Measurements from ENCODE around the gene STAMBPL1. TPM values are rescaled to one million over a fixed set of nuclear protein-coding genes. Genes with fewer than 3 reads are reported as not detected.

The STAMBPL1 gene
- total and polyA plus RNA-seq, 2 donors (not counting 3 experiments of a cell fraction or from before 2014, with no cell fraction given) = 0.70 to 1.8 TPM

DNA sequence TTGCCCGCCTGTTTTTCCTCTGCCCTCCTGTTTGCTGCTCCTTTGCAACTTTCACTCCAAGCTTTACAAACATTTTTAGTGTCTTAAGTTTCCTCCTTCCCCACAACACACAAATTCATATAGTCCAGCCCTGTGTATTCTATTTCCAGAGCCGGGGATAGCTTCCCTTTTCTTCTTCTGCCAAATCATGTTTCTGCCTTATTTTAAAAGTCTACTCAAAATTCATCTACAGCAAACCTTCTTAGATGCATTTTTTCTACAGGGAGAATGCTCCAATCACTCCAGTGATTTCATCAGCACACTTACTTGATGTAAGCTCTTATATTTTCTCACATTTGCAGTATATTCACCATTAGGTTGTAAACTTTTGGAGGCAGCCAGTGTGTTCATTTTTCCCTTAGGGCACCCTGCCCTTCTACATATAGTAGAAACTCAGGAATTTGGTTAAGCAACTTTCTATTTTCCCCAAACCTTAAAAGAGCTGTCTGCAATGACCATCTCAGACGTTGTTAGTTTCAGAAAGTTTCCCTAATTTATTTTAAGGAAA lies 84.9 kb downstream of the STAMBPL1 start:
- H2AFZ ChIP-seq (ENCODE audit: low read depth, low read length) = no peak overlapping the region
- no peaks in the 10 kb centered on the region for H3K9me3 ChIP-seq (replicated peaks; ENCODE audit: control insufficient read depth, insufficient read depth, low read length)
- CTCF ChIA-PET = interaction anchor here (1.0 to 1.7 kb wide), 3 partner anchors 22 to 400 kb away, joined by 3 to 7 read pairs (median 3); no protein-coding TSS in a partner anchor
- no peaks in the 10 kb centered on the region for H4K20me1 ChIP-seq (replicated peaks; ENCODE audit: control insufficient read depth, extremely low read depth, insufficient read depth, low read length)
- no peaks in the 10 kb centered on the region for H3K4me1 ChIP-seq (ENCODE audit: control insufficient read depth, extremely low read depth, insufficient read depth, low read length)
- no peak for FAIRE-seq
- TF ChIP-seq, protein P1, sequence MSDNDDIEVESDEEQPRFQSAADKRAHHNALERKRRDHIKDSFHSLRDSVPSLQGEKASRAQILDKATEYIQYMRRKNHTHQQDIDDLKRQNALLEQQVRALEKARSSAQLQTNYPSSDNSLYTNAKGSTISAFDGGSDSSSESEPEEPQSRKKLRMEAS (IDR thresholded peaks at IDR 0.05; ENCODE audit: insufficient read depth, insufficient read length) = no peak
- TF ChIP-seq POLR2A (IDR thresholded peaks at IDR 0.05; ENCODE audit: low read depth, low read length) = no peak
- TF ChIP-seq, protein P2, sequence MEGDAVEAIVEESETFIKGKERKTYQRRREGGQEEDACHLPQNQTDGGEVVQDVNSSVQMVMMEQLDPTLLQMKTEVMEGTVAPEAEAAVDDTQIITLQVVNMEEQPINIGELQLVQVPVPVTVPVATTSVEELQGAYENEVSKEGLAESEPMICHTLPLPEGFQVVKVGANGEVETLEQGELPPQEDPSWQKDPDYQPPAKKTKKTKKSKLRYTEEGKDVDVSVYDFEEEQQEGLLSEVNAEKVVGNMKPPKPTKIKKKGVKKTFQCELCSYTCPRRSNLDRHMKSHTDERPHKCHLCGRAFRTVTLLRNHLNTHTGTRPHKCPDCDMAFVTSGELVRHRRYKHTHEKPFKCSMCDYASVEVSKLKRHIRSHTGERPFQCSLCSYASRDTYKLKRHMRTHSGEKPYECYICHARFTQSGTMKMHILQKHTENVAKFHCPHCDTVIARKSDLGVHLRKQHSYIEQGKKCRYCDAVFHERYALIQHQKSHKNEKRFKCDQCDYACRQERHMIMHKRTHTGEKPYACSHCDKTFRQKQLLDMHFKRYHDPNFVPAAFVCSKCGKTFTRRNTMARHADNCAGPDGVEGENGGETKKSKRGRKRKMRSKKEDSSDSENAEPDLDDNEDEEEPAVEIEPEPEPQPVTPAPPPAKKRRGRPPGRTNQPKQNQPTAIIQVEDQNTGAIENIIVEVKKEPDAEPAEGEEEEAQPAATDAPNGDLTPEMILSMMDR (IDR thresholded peaks at IDR 0.05; ENCODE audit: extremely low read depth in 1 of 2, insufficient read depth in 1 of 2, low read depth in 1 of 2, low read length in 2 of 2) = no peak
- no peak for TF ChIP-seq FOS (IDR thresholded peaks at IDR 0.05; ENCODE audit: borderline replicate concordance, insufficient read depth, low read length)
- TF ChIP-seq MYC (IDR thresholded peaks at IDR 0.05; ENCODE audit: low read depth, low read length) = no peak
- no peak for TF ChIP-seq POLR2AphosphoS5 (IDR thresholded peaks at IDR 0.05; ENCODE audit: insufficient read depth, low read depth, low read length)
- no peak for TF ChIP-seq JUN (IDR thresholded peaks at IDR 0.05; ENCODE audit: borderline replicate concordance, insufficient read depth, insufficient read length, low read depth)
- no peak for TF ChIP-seq GATA2 (IDR thresholded peaks at IDR 0.05; ENCODE audit: insufficient read depth, insufficient read length, low read depth, low read length)
- TF ChIP-seq EZH2 (IDR thresholded peaks at IDR 0.05; ENCODE audit: borderline replicate concordance, low read depth, low read length, severe bottlenecking) = no peak
- H3K9ac ChIP-seq (replicated peaks; ENCODE audit: extremely low read depth, insufficient read depth, low read length) = no peak overlapping the region
- no TSS peak for BruUV-seq (replicated peaks)
- POLR2A ChIA-PET = no interaction called here
- intact Hi-C loops (cut with micrococcal nuclease) = no loop called here
- DNase-seq (ENCODE audit: low read depth, low spot score) = no peak
- no peaks in the 10 kb centered on the region for H3K36me3 ChIP-seq (ENCODE audit: control insufficient read depth in 2 of 2, extremely low read depth in 1 of 2, insufficient read depth in 2 of 2, low read length in 2 of 2)
- H3K27me3 ChIP-seq (ENCODE audit: control insufficient read depth in 2 of 2, insufficient read depth in 2 of 2, low read length in 2 of 2) = peaks cover 37 to 39% of the 10 kb centered on the region in 2 experiments
- H3K4me3 ChIP-seq (replicated peaks in 1 of 3; ENCODE audit: insufficient read depth in 1 of 3, low read depth in 1 of 3, low read length in 3 of 3) = no peak overlapping the region
- H3K4me2 ChIP-seq (ENCODE audit: insufficient read depth, low read length) = no peak overlapping the region
- no peaks in the 10 kb centered on the region for H3K79me2 ChIP-seq (ENCODE audit: control insufficient read depth, insufficient read depth, low read length)
- H3K27ac ChIP-seq (ENCODE audit: insufficient read depth, low read depth, low read length) = no peak overlapping the region
- dilution Hi-C loops (cut with MboI; ENCODE audit: extremely low pct_ligation_motif_present, low sequenced_read_pairs) = no loop called here
- no peaks in the 10 kb centered on the region for H3K9me1 ChIP-seq (replicated peaks; ENCODE audit: control insufficient read depth, extremely low read depth, insufficient read depth, low read length)

Data from endothelial cell of umbilical vein (primary cell).